WTC11 (cell line): ENCODE results near the gene CASP8. TPM values are rescaled to one million over a fixed set of nuclear protein-coding genes. Genes with fewer than 3 reads are reported as not detected.

Experiments
- ATAC-seq: fragments of 200-7000 bp; cut with Tn5 transposase; 2 replicates; pipeline ENCODE4 v1.10.0; 2021; ENCODE audit warnings: mild to moderate bottlenecking, moderate library complexity
- CTCF ChIA-PET: fragments of 300-600 bp; sonication (Branson Sonifier 250); formaldehyde crosslinking; loops from one replicate; lab custom pipeline; 2021; ENCODE audit warnings: antibody characterized with exemption; lab: Charles Lee
- POLR2A ChIA-PET: fragments of 350-600 bp; sonication (Branson Sonifier 250); formaldehyde crosslinking; loops from one replicate; lab custom pipeline; 2021; ENCODE audit warnings: antibody characterized with exemption; lab: Charles Lee
- DNase-seq: peaks from one replicate; pipeline ENCODE4 v3.0.0; 2021; ENCODE audit warnings: low spot score
- H3K27ac Mint-ChIP-seq: 2 replicates; pipeline ENCODE4 v1.8.0; 2021; ENCODE audit warnings: mixed read lengths
- H3K27me3 Mint-ChIP-seq: 2 replicates; pipeline ENCODE4 v1.8.0; 2021; ENCODE audit warnings: low read depth, mild to moderate bottlenecking, moderate library complexity, mixed read lengths
- H3K36me3 Mint-ChIP-seq: 2 replicates; pipeline ENCODE4 v1.8.0; 2021; ENCODE audit warnings: mixed read lengths
- H3K4me1 Mint-ChIP-seq: 2 replicates; pipeline ENCODE4 v1.8.0; 2022; ENCODE audit warnings: mixed read lengths
- H3K4me3 Mint-ChIP-seq: 2 replicates; pipeline ENCODE4 v1.8.0; 2021; ENCODE audit warnings: mild to moderate bottlenecking, moderate library complexity, mixed read lengths
- H3K9me3 Mint-ChIP-seq: 2 replicates; pipeline ENCODE4 v1.8.0; 2021; ENCODE audit warnings: mixed read lengths
- CREB1 ChIP-seq: sonication (generic); formaldehyde crosslinking; IDR thresholded peaks from 2 replicates; pipeline ENCODE4 v1.8.0; 2023; ENCODE audit warnings: mild to moderate bottlenecking, missing genetic modification reagents
- ELF4 ChIP-seq: sonication (generic); formaldehyde crosslinking; IDR thresholded peaks from 2 replicates; pipeline ENCODE4 v1.8.1; 2022; ENCODE audit warnings: low read depth, mild to moderate bottlenecking, moderate library complexity, missing genetic modification reagents
- GABPB1 ChIP-seq: sonication (generic); formaldehyde crosslinking; IDR thresholded peaks from 2 replicates; pipeline ENCODE4 v1.8.1; 2023; ENCODE audit warnings: mild to moderate bottlenecking, missing genetic modification reagents
- GRHL2 ChIP-seq: fragments of 250-450 bp; sonication (Bioruptor Pico); IDR thresholded peaks from 2 replicates; pipeline ENCODE4 v1.8.0; 2022; ENCODE audit warnings: mild to moderate bottlenecking, moderate library complexity; ENCODE audit not compliant: insufficient replicate concordance, severe bottlenecking
- HMGA2 ChIP-seq: fragments of 250-450 bp; sonication (Bioruptor Pico); IDR thresholded peaks from 2 replicates; pipeline ENCODE4 v1.4.0; 2021; ENCODE audit warnings: mild to moderate bottlenecking, moderate library complexity
- JUN ChIP-seq: sonication (generic); formaldehyde crosslinking; IDR thresholded peaks from 2 replicates; pipeline ENCODE4 v1.8.0; 2023; ENCODE audit warnings: mild to moderate bottlenecking, missing genetic modification reagents
- MXD4 ChIP-seq: fragments of 250-450 bp; sonication (Bioruptor Pico); IDR thresholded peaks from 2 replicates; pipeline ENCODE4 v1.8.0; 2021; ENCODE audit warnings: mild to moderate bottlenecking, moderate library complexity, borderline replicate concordance
- NFATC4 ChIP-seq: fragments of 250-450 bp; sonication (Bioruptor Pico); IDR thresholded peaks from 2 replicates; pipeline ENCODE4 v1.9.0; 2021; ENCODE audit warnings: mild to moderate bottlenecking
- NFYB ChIP-seq: sonication (generic); formaldehyde crosslinking; conservative IDR thresholded peaks from 2 replicates; pipeline ENCODE4 v1.8.0; 2022; ENCODE audit warnings: low read depth, missing genetic modification reagents
- OVOL2 ChIP-seq: fragments of 250-450 bp; sonication (Bioruptor Pico); IDR thresholded peaks from 2 replicates; pipeline ENCODE4 v1.9.0; 2021; ENCODE audit warnings: mild to moderate bottlenecking, borderline replicate concordance
- PRRX2 ChIP-seq: fragments of 250-450 bp; sonication (Bioruptor Pico); IDR thresholded peaks from 2 replicates; pipeline ENCODE4 v1.8.0; 2021; ENCODE audit warnings: mild to moderate bottlenecking
- ZNF219 ChIP-seq: sonication (generic); formaldehyde crosslinking; IDR thresholded peaks from 2 replicates; pipeline ENCODE4 v1.8.0; 2023; ENCODE audit warnings: missing genetic modification reagents, mild to moderate bottlenecking, borderline replicate concordance
- ZNF232 ChIP-seq: sonication (generic); formaldehyde crosslinking; IDR thresholded peaks from 2 replicates; pipeline ENCODE4 v1.8.0; 2022; ENCODE audit warnings: mild to moderate bottlenecking, missing genetic modification reagents
- ZNF423 ChIP-seq: fragments of 250-450 bp; sonication (Bioruptor Pico); IDR thresholded peaks from 2 replicates; pipeline ENCODE4 v2.1.2; 2022; ENCODE audit warnings: mild to moderate bottlenecking, moderate library complexity
- total RNA-seq: library from RNA; stranded (reverse); gene quantifications from 3 replicates; pipeline ENCODE4 v1.2.3, GENCODE V29; 2021
- TF ChIP-seq, protein P1 (sequence below): sonication (generic); formaldehyde crosslinking; IDR thresholded peaks from 2 replicates; pipeline ENCODE4 v1.8.1; 2023; ENCODE audit warnings: mild to moderate bottlenecking, moderate library complexity, missing genetic modification reagents
- TF ChIP-seq, protein P2 (sequence below): fragments of 250-450 bp; sonication (Bioruptor Pico); IDR thresholded peaks from 2 replicates; pipeline ENCODE4 v1.8.0; 2021; ENCODE audit warnings: mild to moderate bottlenecking
- TF ChIP-seq, protein P3 (sequence below): sonication (generic); formaldehyde crosslinking; IDR thresholded peaks from 2 replicates; pipeline ENCODE4 v1.8.0; 2022; ENCODE audit warnings: missing genetic modification reagents
- TF ChIP-seq, protein P4 (sequence below): fragments of 250-450 bp; sonication (Bioruptor Pico); conservative IDR thresholded peaks from 2 replicates; pipeline ENCODE4 v1.9.0; 2021; ENCODE audit warnings: mild to moderate bottlenecking
- TF ChIP-seq, protein P5 (sequence below): sonication (generic); formaldehyde crosslinking; IDR thresholded peaks from 2 replicates; pipeline ENCODE4 v1.8.1; 2023; ENCODE audit warnings: mild to moderate bottlenecking, missing genetic modification reagents
- TF ChIP-seq, protein P6 (sequence below): sonication (generic); formaldehyde crosslinking; IDR thresholded peaks from 2 replicates; pipeline ENCODE4 v1.8.0; 2023; ENCODE audit warnings: missing genetic modification reagents

Gene CASP8
- total RNA-seq, 1 experiment from 2014 or later: 4.4 TPM

DNA sequence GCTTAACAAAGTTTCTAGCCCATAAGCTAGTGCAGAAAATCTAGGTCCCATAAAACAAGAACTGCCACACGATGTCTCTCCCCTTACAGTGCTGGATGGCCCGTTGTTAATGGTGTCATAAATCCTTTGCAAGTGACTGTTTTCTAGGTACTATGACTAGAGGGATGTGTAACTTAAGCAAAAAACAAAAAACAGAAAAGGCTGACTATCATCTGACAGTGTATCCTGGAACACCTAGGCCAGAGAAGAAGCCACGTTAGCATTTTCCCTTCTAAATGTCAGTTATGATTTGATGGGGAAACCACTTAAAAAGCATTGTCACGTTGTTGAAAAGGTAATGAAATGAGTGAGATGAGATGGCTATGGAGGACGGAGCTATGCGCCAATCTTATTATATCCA, 2.4 kb downstream of the CASP8 start:
- Mint-ChIP-seq H3K4me3 (no peak overlapping the region), H3K36me3 (no peaks in the 10 kb centered on the region), H3K9me3 (no peaks in the 10 kb centered on the region), H3K4me1 (peaks cover 18% of the 10 kb centered on the region), H3K27ac (no peak overlapping the region; the same call in 1 of the 2 replicates), H3K27me3 (no peaks in the 10 kb centered on the region)
- DNase-seq (no peak), ATAC-seq (no peak)
- POLR2A ChIA-PET: no interaction called here
- TF ChIP-seq GRHL2 (CRISPR knock-in tag) (no peak), CREB1 (CRISPR knock-in tag) (no peak), HMGA2 (no peak)
- TF ChIP-seq, protein P1, sequence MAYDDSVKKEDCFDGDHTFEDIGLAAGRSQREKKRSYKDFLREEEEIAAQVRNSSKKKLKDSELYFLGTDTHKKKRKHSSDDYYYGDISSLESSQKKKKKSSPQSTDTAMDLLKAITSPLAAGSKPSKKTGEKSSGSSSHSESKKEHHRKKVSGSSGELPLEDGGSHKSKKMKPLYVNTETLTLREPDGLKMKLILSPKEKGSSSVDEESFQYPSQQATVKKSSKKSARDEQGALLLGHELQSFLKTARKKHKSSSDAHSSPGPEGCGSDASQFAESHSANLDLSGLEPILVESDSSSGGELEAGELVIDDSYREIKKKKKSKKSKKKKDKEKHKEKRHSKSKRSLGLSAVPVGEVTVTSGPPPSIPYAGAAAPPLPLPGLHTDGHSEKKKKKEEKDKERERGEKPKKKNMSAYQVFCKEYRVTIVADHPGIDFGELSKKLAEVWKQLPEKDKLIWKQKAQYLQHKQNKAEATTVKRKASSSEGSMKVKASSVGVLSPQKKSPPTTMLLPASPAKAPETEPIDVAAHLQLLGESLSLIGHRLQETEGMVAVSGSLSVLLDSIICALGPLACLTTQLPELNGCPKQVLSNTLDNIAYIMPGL: no peak
- TF ChIP-seq, protein P2, sequence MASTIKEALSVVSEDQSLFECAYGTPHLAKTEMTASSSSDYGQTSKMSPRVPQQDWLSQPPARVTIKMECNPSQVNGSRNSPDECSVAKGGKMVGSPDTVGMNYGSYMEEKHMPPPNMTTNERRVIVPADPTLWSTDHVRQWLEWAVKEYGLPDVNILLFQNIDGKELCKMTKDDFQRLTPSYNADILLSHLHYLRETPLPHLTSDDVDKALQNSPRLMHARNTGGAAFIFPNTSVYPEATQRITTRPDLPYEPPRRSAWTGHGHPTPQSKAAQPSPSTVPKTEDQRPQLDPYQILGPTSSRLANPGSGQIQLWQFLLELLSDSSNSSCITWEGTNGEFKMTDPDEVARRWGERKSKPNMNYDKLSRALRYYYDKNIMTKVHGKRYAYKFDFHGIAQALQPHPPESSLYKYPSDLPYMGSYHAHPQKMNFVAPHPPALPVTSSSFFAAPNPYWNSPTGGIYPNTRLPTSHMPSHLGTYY: no peak
- TF ChIP-seq, protein P3, sequence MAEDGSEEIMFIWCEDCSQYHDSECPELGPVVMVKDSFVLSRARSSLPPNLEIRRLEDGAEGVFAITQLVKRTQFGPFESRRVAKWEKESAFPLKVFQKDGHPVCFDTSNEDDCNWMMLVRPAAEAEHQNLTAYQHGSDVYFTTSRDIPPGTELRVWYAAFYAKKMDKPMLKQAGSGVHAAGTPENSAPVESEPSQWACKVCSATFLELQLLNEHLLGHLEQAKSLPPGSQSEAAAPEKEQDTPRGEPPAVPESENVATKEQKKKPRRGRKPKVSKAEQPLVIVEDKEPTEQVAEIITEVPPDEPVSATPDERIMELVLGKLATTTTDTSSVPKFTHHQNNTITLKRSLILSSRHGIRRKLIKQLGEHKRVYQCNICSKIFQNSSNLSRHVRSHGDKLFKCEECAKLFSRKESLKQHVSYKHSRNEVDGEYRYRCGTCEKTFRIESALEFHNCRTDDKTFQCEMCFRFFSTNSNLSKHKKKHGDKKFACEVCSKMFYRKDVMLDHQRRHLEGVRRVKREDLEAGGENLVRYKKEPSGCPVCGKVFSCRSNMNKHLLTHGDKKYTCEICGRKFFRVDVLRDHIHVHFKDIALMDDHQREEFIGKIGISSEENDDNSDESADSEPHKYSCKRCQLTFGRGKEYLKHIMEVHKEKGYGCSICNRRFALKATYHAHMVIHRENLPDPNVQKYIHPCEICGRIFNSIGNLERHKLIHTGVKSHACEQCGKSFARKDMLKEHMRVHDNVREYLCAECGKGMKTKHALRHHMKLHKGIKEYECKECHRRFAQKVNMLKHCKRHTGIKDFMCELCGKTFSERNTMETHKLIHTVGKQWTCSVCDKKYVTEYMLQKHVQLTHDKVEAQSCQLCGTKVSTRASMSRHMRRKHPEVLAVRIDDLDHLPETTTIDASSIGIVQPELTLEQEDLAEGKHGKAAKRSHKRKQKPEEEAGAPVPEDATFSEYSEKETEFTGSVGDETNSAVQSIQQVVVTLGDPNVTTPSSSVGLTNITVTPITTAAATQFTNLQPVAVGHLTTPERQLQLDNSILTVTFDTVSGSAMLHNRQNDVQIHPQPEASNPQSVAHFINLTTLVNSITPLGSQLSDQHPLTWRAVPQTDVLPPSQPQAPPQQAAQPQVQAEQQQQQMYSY (CRISPR knock-in tag): no peak
- CTCF ChIA-PET: interaction anchor here (1.0 to 2.8 kb wide), 2 partner anchors 30 to 101 kb away, joined by 3 to 8 read pairs; no protein-coding TSS in a partner anchor

DNA sequence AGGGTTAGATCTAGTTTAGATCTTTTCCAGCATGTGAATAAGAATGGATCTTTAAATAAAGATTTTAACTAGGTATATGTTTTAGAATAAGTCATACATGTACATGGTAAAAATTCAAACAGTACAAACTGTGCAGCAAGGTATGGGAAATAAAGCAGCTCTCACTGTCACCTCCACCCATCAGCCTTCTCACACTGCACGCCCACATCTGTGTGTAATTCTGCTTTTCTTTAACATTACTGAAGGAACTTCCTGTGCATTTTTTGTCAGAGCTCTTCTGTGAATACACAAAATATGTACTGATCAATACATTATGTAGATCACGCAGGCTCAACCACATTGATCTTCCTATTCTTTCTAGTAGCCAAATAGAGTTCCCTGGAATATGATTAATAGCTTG, 3.4 kb downstream of the CASP8 start:
- Mint-ChIP-seq H3K27me3 (no peaks in the 10 kb centered on the region), H3K36me3 (no peaks in the 10 kb centered on the region), H3K27ac (no peak overlapping the region), H3K4me3 (no peak overlapping the region), H3K9me3 (no peaks in the 10 kb centered on the region), H3K4me1 (peaks cover 7% of the 10 kb centered on the region)
- POLR2A ChIA-PET: no interaction called here
- no peak for DNase-seq
- ATAC-seq: no peak
- CTCF ChIA-PET: interaction anchor here (2.8 kb wide), 1 partner anchor 31 kb away, joined by 8 read pairs; no protein-coding TSS in a partner anchor
- TF ChIP-seq ZNF232: no peak
- no peak for TF ChIP-seq ZNF219
- no peak for TF ChIP-seq MXD4 (CRISPR knock-in tag)
- no peak for TF ChIP-seq NFYB
- TF ChIP-seq, protein P4, sequence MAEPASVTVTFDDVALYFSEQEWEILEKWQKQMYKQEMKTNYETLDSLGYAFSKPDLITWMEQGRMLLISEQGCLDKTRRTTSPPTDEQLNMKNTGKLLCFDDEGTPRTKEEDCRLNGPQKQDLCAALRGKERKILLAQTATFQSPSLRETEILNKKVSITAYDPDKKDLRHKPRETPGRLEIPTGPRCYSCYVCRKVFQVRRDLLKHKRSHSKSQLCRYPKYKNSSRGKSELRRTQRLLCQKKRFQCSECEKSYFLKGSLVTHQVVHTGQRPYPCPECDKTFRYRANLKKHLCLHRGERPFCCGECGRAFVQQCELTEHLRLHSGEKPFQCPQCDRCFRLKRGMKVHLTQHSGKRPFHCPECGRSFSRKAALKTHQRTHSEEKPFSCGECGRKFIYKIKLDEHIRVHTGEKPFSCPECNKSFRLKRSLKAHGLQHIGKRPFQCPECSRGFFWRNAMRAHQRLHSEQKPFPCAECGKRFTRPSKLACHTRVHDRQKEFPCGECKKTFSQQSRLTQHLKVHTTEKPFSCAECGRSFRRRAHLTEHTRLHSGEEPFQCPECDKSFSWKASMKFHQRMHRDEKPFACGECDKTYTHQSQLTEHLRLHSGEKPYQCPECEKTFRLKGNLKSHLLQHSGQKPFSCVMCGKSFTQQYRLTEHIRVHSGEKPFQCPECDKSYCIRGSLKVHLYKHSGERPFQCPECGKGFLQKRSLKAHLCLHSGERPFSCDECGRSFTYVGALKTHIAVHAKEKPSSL (CRISPR knock-in tag): no peak
- TF ChIP-seq NFATC4: no peak
- TF ChIP-seq OVOL2 (CRISPR knock-in tag): no peak
- TF ChIP-seq, protein P1: no peak
- TF ChIP-seq, protein P5, sequence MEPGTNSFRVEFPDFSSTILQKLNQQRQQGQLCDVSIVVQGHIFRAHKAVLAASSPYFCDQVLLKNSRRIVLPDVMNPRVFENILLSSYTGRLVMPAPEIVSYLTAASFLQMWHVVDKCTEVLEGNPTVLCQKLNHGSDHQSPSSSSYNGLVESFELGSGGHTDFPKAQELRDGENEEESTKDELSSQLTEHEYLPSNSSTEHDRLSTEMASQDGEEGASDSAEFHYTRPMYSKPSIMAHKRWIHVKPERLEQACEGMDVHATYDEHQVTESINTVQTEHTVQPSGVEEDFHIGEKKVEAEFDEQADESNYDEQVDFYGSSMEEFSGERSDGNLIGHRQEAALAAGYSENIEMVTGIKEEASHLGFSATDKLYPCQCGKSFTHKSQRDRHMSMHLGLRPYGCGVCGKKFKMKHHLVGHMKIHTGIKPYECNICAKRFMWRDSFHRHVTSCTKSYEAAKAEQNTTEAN (CRISPR knock-in tag): no peak
- TF ChIP-seq JUN (CRISPR knock-in tag): no peak
- TF ChIP-seq GABPB1 (CRISPR knock-in tag): no peak
- no peak for TF ChIP-seq ZNF423 (CRISPR knock-in tag)
- TF ChIP-seq PRRX2 (CRISPR knock-in tag): no peak
- TF ChIP-seq, protein P6, sequence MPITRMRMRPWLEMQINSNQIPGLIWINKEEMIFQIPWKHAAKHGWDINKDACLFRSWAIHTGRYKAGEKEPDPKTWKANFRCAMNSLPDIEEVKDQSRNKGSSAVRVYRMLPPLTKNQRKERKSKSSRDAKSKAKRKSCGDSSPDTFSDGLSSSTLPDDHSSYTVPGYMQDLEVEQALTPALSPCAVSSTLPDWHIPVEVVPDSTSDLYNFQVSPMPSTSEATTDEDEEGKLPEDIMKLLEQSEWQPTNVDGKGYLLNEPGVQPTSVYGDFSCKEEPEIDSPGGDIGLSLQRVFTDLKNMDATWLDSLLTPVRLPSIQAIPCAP (CRISPR knock-in tag): no peak
- no peak for TF ChIP-seq ELF4 (CRISPR knock-in tag)
